RCC 7860 (cell line): ENCODE results near the gene CCNDBP1.
"Not testable (repeated sequence)": the region's sequence is repeated elsewhere in the genome, so short reads cannot be mapped to it uniquely, and the experiment has no call there.

ENCODE experiments used
- DNase-seq: peaks from one replicate; pipeline ENCODE4 v3.0.0-alpha.2; 2015; ENCODE audit warnings: low spot score
- FAIRE-seq: peaks from 2 replicates; lab custom pipeline; 2012; peaks lifted over from hg19 to GRCh38; lab: Jason Lieb, UNC

The CCNDBP1 gene

GRCh38 chr15:43190178-43190577 lies 5.0 kb downstream of the CCNDBP1 start:
- no peak for DNase-seq
- no peak for FAIRE-seq

- DNase-seq (no peak), FAIRE-seq (no peak)
Measured at GRCh38 chr15:43193710-43194109, 8.5 kb downstream of the CCNDBP1 start.

GRCh38 chr15:43194795-43195194 lies 9.6 kb downstream of the CCNDBP1 start:
- DNase-seq (no peak), FAIRE-seq (no peak)

DNA sequence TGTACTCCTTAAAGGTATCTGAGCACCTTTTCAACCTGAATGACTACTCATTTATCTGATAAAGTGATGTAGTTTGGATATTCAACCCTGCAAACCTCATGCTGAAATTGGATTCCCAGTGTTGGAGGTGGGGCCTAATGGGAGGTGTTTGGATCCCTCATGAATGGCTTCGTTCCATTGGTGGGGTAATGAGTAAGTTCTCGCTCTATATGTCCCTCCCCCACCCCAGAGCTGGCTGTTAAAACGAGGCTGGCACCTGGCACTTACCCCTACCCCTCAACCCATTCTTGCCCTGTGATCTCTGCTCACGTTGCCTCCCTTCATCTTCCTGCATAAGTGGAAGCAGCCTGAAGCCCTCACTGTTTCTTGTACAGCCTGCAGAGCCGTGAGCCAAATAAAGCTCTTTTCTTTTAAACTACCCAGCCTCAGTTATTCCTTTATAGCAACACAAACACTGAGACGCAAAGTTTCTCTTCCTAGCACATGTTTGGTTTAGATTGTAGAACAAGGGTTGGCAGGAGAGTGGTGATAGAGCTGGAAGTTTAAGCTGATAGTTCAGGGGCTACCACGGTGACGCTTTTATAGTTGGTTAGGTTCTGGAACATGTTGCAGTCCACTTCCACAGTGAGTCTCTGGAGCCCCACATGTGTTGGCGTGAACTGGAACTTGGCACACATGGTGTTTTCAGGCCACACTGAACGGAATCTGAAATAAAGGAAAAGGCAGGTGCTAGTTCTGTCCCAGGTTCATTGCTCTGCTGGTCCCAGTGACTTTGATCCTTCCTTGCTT lies 11.8 kb downstream of the CCNDBP1 start:
- no peak for DNase-seq
- no peak for FAIRE-seq

DNA sequence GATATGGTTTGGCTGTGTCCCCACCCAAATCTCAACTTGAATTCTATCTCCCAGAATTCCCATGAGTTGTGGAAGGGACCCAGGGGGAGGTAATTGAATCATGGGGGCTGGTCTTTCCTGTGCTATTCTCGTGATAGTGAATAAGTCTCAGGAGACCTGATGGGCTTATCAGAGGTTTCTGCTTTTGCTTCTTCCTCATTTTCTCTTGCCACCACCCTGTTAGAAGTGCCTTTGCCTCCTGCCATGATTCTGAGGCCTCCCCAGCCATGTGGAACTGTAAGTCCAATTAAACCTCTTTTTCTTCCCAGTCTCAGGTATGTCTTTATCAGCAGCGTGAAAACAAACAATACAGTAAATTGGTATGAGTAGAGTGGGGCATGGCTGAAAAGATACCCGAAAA lies 12.6 kb downstream of the CCNDBP1 start:
- FAIRE-seq, DNase-seq: not testable (repeated sequence)

- FAIRE-seq, DNase-seq: not testable (repeated sequence)
Measured at GRCh38 chr15:43198556-43198955, 13.4 kb downstream of the CCNDBP1 start.

DNA sequence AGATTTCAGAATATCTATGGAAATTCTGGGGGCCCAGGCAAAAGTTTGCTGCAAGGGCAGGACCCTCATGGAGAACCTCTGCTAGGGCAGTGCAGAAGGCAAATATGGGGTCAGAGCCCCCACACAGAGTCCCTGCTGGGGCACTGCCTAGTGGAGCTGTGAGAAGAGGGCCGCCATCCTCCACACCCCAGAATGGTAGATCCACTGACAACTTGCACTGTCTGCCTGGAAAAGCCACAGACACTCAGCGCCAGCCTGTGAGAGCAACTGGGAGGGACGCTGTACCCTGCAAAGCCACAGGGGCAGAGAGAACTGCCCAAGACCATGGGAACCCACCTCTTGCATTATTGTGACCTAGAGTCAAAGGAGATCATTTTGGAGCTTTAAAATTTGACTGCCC lies 13.8 kb downstream of the CCNDBP1 start:
- DNase-seq (no peak), FAIRE-seq (no peak)

DNA sequence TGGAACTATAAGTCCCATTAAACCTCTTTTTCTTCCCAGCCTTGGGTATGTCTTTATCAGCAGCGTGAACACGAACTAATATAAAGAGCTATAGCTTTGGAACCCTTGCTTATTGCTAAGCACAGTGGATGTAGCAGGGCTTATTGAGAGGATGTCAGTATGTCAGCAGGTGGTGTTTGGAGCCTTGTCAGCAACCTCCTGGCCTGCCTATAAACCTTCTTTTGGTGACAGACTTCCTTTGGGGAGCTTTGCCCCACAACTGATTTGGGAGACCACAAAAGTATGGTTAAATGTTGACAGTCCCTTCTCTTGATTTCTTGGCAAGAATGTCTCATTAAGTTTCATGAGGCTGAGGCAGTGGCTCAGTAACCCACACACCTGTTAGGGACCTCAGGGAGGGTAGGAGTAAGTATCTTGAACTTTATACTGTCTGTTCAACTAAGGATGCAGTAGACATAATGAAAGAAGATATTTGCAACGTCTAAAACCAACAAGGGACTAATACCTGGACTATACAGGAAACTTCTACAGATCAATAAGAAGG lies 14.8 kb downstream of the CCNDBP1 start:
- DNase-seq (no peak), FAIRE-seq (no peak)

DNA sequence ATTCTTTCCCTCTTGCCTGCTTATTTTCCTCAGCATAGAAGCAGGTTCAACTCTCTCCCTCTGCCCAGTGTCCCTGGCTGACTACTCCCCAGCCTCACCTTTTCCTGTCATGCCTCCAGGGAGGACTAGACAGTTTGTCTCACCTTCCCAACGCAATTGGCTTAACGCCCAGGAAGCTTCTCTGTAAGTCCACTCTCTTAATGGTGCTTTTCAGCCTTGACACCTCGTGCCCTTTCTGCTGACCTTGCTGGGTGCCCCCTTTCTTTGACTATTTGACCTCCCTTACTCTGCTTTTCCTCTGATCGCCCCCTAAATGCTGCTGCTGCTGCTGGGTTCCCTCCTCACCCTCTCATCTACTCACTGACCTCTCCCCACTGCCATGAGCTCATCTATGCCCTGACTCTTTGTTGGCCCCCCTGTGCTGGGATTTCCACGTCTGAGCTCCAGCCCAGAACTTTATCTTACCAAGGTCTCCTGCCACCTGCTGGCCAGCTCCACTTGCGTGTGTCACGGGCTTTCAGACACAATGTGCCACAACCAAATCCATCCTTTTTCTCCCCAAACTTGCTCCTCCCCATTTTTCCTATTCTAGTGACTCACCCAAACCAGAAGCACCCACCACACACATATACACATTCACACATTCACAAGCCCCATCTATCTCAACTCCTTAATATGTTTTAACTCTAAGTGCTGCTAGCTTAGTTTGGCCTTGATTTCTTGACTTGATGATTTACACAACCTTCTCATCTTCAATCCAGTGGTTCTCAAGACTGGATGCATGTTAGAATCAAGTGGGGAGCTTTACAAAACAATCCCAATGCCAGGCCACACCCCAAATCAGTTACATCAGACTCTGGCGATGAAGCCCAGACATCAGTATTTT lies 19.1 kb downstream of the CCNDBP1 start:
- DNase-seq: peak; percentile 36
- FAIRE-seq: peak; percentile 2

DNA sequence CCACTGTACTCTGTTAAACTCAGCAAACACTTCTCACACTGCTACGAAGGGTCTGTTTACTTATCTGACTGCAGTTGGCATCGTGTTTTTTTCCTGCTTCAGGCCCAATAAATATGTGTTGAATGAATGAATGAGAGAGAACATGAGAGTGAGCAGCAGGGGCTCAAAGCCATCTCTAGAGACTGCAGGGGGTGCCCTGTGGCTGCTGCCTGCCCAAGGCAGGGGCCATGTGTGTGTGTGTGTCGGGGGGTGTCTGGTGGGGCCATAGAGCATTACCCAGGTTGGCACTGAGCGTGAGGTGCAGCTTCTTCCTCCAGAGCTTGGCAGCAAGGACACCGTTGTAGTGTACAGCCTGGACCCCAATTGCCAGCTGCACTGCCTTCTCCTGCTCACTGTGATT lies 20.9 kb downstream of the CCNDBP1 start:
- no peak for DNase-seq
- no peak for FAIRE-seq

GRCh38 chr15:43207024-43207423 lies 21.8 kb downstream of the CCNDBP1 start:
- FAIRE-seq: no peak
- no peak for DNase-seq

- FAIRE-seq (no peak), DNase-seq (no peak)
Measured at GRCh38 chr15:43208052-43209002, 23.1 kb downstream of the CCNDBP1 start.

DNA sequence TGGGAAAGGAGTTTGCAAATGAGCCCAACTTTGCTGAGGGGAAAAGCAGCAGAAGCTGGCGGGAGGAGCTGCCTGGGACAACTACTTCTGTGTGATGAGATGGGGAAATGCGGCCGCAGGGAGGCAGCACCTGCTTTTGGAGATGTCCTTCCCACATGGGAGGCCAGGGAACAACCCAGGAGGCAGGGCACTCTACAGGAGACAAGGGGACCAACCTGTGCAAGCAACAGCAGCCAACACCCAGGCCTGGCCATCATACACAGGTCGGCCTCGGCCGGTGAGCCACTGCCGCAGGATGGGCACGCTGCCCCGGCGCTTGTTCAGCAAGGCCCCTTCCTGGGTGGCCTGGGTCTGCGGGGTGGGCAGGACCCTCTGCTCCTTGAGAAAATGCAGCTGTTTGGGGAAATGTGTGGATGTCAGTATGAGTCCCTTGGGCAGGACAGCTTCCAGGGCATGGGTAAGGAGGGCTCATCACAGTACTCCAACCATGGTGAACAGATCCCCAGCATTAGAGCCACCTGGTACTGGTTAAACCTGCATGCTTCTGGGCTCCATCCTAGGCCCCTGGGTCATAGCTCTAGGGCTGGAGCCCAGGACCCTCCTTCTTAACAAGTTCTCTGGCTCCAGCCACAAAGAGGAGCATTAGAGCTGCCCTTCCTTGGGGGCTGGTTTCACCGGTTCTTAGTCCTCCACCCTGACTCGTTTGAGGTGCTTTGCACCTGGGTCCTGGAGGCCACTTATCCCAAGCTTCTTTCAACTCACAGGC lies 24.0 kb downstream of the CCNDBP1 start:
- FAIRE-seq (no peak), DNase-seq (no peak)

DNA sequence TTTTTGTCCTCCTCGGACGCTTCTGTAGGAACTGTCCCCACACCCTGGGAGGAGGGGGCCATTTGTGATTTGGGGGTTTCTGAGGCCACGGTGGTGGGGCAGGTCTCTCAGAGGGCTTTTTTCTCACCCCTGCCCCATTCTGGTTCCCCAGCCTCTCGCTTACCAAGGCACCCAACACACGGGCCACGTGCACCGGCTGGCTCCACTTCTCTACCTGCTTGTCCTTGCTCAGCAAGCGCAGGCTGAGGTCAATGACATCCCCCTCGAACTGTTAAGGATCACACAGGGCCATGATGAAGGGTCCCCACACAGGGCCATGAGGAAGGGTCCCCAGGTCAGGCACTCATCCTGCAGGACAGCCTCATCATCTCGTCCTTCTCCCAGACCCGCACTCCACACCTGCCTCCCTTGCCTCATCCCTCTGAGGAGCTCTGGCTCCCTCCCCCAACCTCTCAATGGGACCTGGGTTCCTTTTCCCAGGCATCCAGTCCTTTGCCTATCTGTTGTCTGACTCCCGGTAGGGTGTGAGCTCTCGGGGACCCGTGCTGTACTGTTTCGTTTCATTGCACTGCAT lies 25.1 kb downstream of the CCNDBP1 start:
- DNase-seq (no peak), FAIRE-seq (no peak)

GRCh38 chr15:43210807-43211206 lies 25.6 kb downstream of the CCNDBP1 start:
- FAIRE-seq (no peak), DNase-seq (no peak)

DNA sequence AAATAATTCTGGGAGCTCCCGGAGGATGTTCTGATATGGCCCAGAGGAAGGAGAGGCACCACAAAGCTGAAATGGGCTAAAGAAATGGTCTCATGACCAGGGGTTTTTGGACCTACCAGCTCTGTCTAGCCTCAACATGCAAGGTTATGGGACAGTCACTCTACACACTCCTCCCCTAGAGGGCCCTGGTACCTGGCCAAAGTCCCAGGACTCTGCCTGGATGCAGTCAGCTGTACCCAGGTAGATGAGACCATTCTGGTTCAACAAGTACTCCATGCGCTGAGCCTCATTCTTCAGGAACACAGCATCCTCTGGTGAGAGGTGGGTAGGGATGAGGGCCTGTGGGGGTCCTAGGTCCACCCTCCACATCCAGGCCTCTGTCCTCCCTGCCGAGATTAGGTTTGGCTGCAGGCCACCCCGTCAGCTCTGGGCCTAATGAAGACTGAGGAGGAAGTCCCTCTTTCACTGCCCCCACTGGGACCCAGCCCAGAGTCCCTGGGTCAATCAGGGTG lies 26.1 kb downstream of the CCNDBP1 start:
- FAIRE-seq: no peak
- no peak for DNase-seq

DNA sequence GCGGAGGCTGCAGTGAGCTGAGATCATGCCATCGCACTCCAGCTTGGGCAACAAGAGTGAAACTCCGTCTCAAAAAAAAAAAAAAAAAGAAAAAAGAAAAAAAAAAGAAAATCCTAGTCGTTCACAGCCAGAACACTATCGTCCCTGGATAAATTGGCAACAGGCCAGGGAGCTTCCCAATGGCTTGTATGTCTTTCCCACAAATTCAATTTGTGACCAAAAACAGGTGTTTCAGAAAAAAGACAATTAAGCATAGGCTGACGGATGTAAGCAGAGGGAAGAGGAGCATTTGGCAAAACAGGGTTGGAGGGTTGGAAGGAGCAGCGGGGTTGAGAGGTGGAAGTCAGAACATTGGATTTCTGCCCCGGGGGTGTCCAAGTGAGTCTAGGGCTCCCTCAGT lies 27.1 kb downstream of the CCNDBP1 start:
- DNase-seq: no peak
- no peak for FAIRE-seq

DNA sequence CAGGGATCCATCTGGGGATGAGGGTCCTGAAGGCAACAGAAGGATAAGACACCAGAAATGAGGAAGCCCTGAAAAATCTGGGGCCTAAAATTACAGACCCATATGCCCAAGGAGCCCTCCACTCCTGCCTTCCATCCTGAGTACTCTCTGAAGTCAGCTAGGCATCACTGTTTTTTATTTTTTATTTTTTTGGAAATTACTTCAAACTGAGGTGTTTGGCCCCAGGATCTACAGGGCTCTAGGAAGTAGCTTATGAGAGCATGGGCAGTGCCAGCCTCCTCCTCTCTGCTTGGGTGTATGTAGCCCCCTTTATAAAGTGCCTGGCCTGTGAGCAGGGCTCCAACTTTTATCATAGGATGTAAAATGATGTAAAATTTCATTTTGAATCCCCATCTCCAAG lies 27.7 kb downstream of the CCNDBP1 start:
- FAIRE-seq: no peak
- no peak for DNase-seq

DNA sequence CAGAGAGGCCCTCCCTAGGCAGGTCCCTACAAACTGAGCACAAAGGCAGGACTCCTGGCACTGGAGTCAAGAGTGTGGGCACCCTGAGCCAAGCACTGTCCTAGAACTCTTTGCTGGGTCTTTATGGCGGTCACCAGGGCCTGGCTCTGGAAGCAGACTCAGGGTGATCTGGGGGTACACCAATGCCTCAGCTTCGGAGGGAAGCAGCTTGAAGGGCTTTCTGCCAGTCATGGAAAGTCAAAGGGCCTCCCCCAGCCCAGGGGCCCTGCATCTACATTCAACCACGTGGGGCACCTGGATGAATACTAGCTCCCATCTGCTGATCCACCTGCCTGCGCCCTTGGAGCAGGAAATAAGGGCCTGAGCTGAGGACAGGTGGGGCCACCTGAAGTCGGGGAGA lies 28.3 kb downstream of the CCNDBP1 start:
- DNase-seq (no peak), FAIRE-seq (no peak)
